RWPE2 (cell line): Measurements from ENCODE around the gene CRIP1.

ENCODE experiments used
- ATAC-seq: fragments of 200-7000 bp; cut with Tn5 transposase; 3 replicates; pipeline ENCODE4 v1.9.1; 2021; ENCODE audit warnings: low read depth
- DNase-seq: peaks from one replicate; pipeline ENCODE4 v3.0.0-alpha.2; 2020; ENCODE audit warnings: low spot score
- H3K27ac ChIP-seq: fragments of 450-650 bp; 2 replicates; pipeline ENCODE4 v1.5.1; 2017; ENCODE audit warnings: mild to moderate bottlenecking; ENCODE audit not compliant: poor library complexity, severe bottlenecking
- H3K27me3 ChIP-seq: fragments of 250-450 bp; sonication (Bioruptor Pico); 2 replicates; pipeline ENCODE4 v1.5.1; 2021; ENCODE audit warnings: mild to moderate bottlenecking, moderate library complexity; ENCODE audit not compliant: insufficient read depth, poor library complexity, severe bottlenecking
- H3K36me3 ChIP-seq: fragments of 250-450 bp; sonication (Bioruptor Pico); 2 replicates; pipeline ENCODE4 v1.5.1; 2020; ENCODE audit warnings: low read depth, mild to moderate bottlenecking, moderate library complexity
- H3K4me1 ChIP-seq: fragments of 250-450 bp; sonication (Bioruptor Pico); 2 replicates; pipeline ENCODE4 v1.5.1; 2021; ENCODE audit warnings: mild to moderate bottlenecking, moderate library complexity; ENCODE audit not compliant: insufficient read depth, poor library complexity, severe bottlenecking
- H3K4me3 ChIP-seq: fragments of 250-450 bp; sonication (Bioruptor Pico); 2 replicates; pipeline ENCODE4 v1.5.1; 2021; ENCODE audit warnings: mild to moderate bottlenecking, moderate library complexity; ENCODE audit not compliant: severe bottlenecking
- H3K9me3 ChIP-seq: fragments of 250-450 bp; sonication (Bioruptor Pico); 2 replicates; pipeline ENCODE4 v1.5.1; 2021; ENCODE audit warnings: mild to moderate bottlenecking, moderate library complexity; ENCODE audit not compliant: severe bottlenecking
- TF ChIP-seq, protein P1 (sequence below): fragments of 450-650 bp; IDR thresholded peaks from one replicate; pipeline ENCODE4 v1.5.1; 2017; ENCODE audit warnings: mild to moderate bottlenecking, moderate library complexity; ENCODE audit not compliant: poor library complexity, severe bottlenecking

The CRIP1 gene

DNA sequence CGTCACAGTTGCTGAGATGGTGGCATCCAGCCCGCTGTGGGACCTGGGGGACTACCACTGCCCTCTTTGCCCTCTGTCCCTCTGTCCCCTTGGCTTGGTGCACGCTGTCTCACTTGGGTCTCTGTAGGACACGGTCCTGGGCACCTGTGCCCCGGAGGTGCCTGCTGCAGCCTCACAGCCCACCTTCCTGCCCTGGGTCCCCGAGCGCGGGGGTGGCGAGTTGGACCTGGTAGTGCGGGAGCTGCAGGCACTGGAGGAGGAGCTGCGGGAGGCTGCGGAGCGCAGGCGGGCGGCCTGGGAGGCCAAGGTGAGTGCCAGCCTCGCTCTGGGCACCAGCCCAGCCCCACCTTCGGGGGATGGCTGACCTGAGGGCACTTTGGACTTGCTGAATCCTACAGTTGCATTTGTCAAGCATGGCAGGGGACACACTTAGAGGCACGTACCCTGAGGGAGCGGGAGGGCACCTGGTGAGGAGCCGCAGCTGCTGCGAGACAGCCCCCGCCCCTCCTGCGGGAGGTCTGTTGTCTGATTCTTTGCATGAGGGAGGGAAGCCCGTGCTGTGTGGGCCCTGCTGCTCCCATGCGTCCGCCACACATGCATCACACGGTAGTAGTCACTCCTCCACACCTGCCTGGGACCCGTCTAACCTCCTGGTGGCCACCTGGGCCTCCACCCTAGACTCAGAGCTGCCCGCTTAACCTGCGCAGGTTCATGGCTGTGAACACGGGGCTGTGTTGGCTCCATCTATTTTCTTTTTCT, 11.2 kb downstream of the CRIP1 start:
- no peaks in the 10 kb centered on the region for H3K9me3 ChIP-seq
- H3K27me3 ChIP-seq, result no peaks in the 10 kb centered on the region
- no peak overlapping the region for H3K4me3 ChIP-seq
- H3K4me1 ChIP-seq, result no peaks in the 10 kb centered on the region
- no peak for ATAC-seq
- H3K36me3 ChIP-seq, result 0 out of 2 replicates have a peak, but pooled peaks cover under 1% of the 10 kb centered on the region
- peak; percentile 74 for DNase-seq
- TF ChIP-seq, protein P1, sequence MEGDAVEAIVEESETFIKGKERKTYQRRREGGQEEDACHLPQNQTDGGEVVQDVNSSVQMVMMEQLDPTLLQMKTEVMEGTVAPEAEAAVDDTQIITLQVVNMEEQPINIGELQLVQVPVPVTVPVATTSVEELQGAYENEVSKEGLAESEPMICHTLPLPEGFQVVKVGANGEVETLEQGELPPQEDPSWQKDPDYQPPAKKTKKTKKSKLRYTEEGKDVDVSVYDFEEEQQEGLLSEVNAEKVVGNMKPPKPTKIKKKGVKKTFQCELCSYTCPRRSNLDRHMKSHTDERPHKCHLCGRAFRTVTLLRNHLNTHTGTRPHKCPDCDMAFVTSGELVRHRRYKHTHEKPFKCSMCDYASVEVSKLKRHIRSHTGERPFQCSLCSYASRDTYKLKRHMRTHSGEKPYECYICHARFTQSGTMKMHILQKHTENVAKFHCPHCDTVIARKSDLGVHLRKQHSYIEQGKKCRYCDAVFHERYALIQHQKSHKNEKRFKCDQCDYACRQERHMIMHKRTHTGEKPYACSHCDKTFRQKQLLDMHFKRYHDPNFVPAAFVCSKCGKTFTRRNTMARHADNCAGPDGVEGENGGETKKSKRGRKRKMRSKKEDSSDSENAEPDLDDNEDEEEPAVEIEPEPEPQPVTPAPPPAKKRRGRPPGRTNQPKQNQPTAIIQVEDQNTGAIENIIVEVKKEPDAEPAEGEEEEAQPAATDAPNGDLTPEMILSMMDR, result no peak
- no peak overlapping the region for H3K27ac ChIP-seq

DNA sequence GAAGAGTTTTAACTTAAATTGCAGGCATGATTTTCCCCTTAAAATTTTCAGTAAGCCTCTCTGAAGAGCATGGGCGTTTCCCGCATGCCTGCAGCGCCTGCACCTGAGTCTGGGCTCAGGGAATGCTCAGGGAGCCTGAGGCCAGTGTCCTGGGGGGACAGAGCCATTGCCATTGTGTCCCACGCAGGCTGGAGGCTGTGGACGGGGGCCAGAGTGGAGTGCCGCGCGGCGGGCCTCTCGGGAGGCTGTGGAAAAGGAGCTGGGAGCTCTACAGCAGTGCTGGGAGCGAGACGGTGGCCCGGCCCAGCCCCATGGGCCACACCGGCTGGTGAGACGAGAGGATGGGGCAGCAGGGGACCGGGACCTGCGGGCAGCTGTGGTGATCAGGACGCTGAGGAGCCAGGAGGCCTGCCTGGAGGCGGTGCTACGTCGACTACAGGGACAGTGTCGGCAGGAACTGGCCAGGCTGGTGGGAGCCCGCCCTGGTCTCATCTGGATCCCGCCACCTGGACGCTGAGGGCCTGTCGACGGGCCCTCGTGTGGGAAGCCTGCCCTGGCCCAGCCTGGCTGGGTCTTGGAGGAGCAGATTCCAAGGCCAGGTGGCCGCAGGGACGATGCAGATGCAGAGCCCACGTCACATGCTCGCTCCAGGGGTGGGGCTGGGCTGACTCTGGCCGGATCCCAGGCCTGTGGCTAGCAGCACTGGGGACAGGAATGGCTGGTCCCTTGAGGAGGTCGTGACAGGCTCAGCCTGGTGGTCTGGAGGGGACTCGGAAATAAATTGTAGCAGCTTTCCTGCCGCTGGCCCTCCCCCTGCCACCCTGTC, 12.0 kb downstream of the CRIP1 start:
- no peaks in the 10 kb centered on the region for H3K36me3 ChIP-seq
- TF ChIP-seq, protein P1, result no peak
- H3K9me3 ChIP-seq, result no peaks in the 10 kb centered on the region
- no peaks in the 10 kb centered on the region for H3K4me1 ChIP-seq
- no peak overlapping the region for H3K4me3 ChIP-seq
- ATAC-seq (no peak), DNase-seq (peak; percentile 78)
- no peaks in the 10 kb centered on the region for H3K27me3 ChIP-seq
- no peak overlapping the region for H3K27ac ChIP-seq

DNA sequence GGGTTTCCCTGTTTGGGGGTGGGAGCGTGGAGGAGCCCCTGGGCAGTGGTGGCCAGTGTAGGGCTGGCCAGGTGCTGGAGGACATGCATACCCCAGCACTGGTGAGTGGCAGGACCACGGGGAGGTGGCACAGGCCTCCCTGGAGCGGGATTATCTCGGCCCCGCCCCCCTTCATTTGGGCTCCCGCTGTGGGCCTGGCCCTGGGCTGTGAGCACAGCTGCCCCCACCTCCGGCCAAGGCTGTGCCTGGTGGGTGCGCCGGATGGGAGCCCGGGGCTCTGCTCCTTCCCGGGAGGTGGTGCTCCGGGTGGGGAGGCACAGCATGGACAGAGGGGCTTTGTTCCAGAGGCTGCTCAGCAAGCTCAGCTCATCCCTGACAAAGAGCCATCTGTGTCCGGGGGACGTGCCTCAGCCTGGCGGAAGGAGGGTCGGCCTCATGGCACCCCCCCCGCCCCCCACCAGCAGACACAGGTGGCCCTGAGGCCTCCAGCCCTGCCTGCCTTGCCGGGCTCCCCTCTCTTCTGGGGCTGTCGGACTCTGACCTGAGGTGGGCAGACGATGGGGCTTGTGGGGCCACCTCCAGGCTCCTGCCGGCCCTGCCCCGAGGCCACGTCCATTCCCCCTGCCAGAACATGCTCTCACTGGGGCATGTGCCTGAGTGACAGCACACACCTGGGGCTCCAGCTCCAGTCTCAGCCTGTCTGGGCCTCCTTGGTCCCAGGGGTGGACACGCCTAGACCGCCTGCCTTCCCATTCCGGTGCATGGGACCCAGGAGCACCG, 12.8 kb downstream of the CRIP1 start:
- Histone ChIP-seq H3K4me1 (no peaks in the 10 kb centered on the region), H3K27ac (no peak overlapping the region), H3K4me3 (no peak overlapping the region), H3K9me3 (no peaks in the 10 kb centered on the region), H3K36me3 (no peaks in the 10 kb centered on the region), H3K27me3 (no peaks in the 10 kb centered on the region)
- DNase-seq (no peak), ATAC-seq (0 out of 3 replicates have a peak, but pooled peaks have one; percentile 4)
- TF ChIP-seq, protein P1, result no peak

DNA sequence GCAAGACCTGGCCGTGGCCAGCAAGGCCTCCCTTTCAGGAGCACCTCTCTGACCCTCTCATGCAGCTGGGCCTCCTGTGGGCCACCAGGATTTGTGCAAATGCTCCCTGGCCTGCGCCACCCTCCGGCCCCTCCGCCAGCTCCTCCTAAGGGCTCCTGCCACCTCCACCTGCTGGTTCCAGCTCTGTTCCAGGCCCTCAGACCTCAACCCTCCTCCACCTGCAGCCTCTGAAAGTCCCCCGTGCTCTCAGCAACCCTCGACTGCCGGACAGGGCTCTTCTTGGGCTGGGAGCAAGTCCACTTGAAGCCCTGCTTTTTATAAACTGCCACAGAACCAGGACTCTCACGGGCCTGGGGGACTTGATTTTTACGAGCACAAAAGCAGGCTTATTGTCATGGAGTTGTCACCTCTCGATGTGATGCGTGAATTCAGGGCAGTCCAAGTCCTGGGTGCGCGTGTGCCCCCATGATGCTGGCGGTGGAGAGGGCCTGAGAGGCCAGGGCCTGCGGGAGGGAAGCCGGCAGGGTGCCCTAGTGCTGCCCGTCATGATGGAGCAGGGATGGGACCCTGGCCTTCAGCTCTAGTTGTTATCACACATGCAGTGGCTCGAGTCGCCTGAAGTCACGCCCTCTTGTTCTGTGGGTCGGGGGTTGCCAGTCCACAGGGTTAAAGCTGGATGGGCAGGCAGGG, 13.5 kb downstream of the CRIP1 start:
- Histone ChIP-seq H3K9me3 (no peaks in the 10 kb centered on the region), H3K4me1 (no peaks in the 10 kb centered on the region), H3K36me3 (no peaks in the 10 kb centered on the region), H3K4me3 (no peak overlapping the region), H3K27ac (no peak overlapping the region), H3K27me3 (no peaks in the 10 kb centered on the region)
- DNase-seq, result peak; percentile 66
- no peak for ATAC-seq
- TF ChIP-seq, protein P1, result no peak
